Neural progenitor cell (in vitro differentiated cells): ENCODE measurements around the gene SMG6. TPM values are rescaled to one million over a fixed set of nuclear protein-coding genes. Genes with fewer than 3 reads are reported as not detected.
A peak's percentile ranks its signal among the peaks of the same experiment; 100 is the strongest.

Experiments
- DNase-seq: peaks from one replicate; pipeline ENCODE4 v3.0.0-alpha.2; 2016; ENCODE audit warnings: low spot score
- H2AFZ ChIP-seq: fragments of 200-600 bp; sonication (generic); replicated peaks from 2 replicates; pipeline ENCODE4 v1.6.1; 2016; ENCODE audit warnings: antibody characterized with exemption
- H3F3A ChIP-seq: fragments of 200-600 bp; sonication (generic); 2 replicates; pipeline ENCODE4 v1.6.1; 2016; ENCODE audit warnings: antibody characterized with exemption, low read depth
- H3K27ac ChIP-seq: fragments of 200-600 bp; sonication (generic); 2 replicates; pipeline ENCODE4 v1.5.1; 2016; ENCODE audit warnings: mild to moderate bottlenecking
- H3K27me3 ChIP-seq: fragments of 200-600 bp; sonication (generic); 2 replicates; pipeline ENCODE4 v1.6.1; 2016; ENCODE audit warnings: mild to moderate bottlenecking, moderate library complexity
- H3K36me3 ChIP-seq: fragments of 200-600 bp; sonication (generic); 2 replicates; pipeline ENCODE4 v1.5.1; 2016
- H3K4me1 ChIP-seq: fragments of 200-600 bp; sonication (generic); 2 replicates; pipeline ENCODE4 v1.6.1; 2016; ENCODE audit warnings: mixed run types
- H3K4me2 ChIP-seq: fragments of 200-600 bp; sonication (generic); 2 replicates; pipeline ENCODE4 v1.6.1; 2016
- H3K4me3 ChIP-seq: fragments of 200-600 bp; sonication (generic); 2 replicates; pipeline ENCODE4 v1.5.1; 2016
- H3K79me2 ChIP-seq: fragments of 200-600 bp; sonication (generic); 2 replicates; pipeline ENCODE4 v1.6.1; 2016; ENCODE audit warnings: low read depth
- H3K9ac ChIP-seq: fragments of 200-600 bp; sonication (generic); 2 replicates; pipeline ENCODE4 v1.6.1; 2016
- H3K9me3 ChIP-seq: fragments of 200-600 bp; sonication (generic); 2 replicates; pipeline ENCODE4 v1.5.1; 2016; ENCODE audit warnings: low read depth
- H4K20me1 ChIP-seq: fragments of 200-600 bp; sonication (generic); 2 replicates; pipeline ENCODE4 v1.6.1; 2016; ENCODE audit warnings: low read depth
- H3K27ac Mint-ChIP-seq: 3 replicates; pipeline ENCODE4 v1.8.0; 2021; ENCODE audit warnings: mixed read lengths
- H3K27me3 Mint-ChIP-seq: 2 replicates; pipeline ENCODE4 v1.8.0; 2022; ENCODE audit warnings: low read depth, mild to moderate bottlenecking, inconsistent platforms, moderate library complexity, mixed read lengths; ENCODE audit not compliant: insufficient read depth
- H3K36me3 Mint-ChIP-seq: 3 replicates; pipeline ENCODE4 v1.8.0; 2021; ENCODE audit warnings: mixed read lengths
- H3K4me1 Mint-ChIP-seq: 3 replicates; pipeline ENCODE4 v1.8.0; 2021; ENCODE audit warnings: mixed read lengths
- H3K4me3 Mint-ChIP-seq: 3 replicates; pipeline ENCODE4 v1.8.0; 2021; ENCODE audit warnings: mild to moderate bottlenecking, moderate library complexity, mixed read lengths
- H3K9me3 Mint-ChIP-seq: 3 replicates; pipeline ENCODE4 v1.8.0; 2020; ENCODE audit warnings: mixed read lengths
- CTCF ChIP-seq: fragments of 200-600 bp; sonication (generic); IDR thresholded peaks from 2 replicates; pipeline ENCODE4 v1.5.1; 2017; ENCODE audit warnings: antibody characterized with exemption, mild to moderate bottlenecking
- EZH2 ChIP-seq: fragments of 200-600 bp; sonication (generic); IDR thresholded peaks from 2 replicates; pipeline ENCODE4 v1.6.1; 2017; ENCODE audit warnings: antibody characterized with exemption, mild to moderate bottlenecking, moderate library complexity
- EZH2phosphoT487 ChIP-seq: fragments of 200-600 bp; sonication (generic); IDR thresholded peaks from 2 replicates; pipeline ENCODE4 v1.6.1; 2017; ENCODE audit warnings: antibody characterized with exemption
- total RNA-seq: library from RNA; depleted of rRNA; stranded (reverse); fragments of >200 nt; gene quantifications from 2 replicates; pipeline ENCODE4 v1.2.3, GENCODE V29; 2015; ENCODE audit warnings: low replicate concordance

The SMG6 gene
- total RNA-seq, 1 donor from 2014 or later: 19.0 TPM

- no peak overlapping the region for H3K27ac ChIP-seq
- DNase-seq: peak; percentile 92
These were observed 272.8 kb downstream of the SMG6 start for GRCh38 chr17:2030779-2031163.

GRCh38 chr17:2029911-2030778 lies 273.4 kb downstream of the SMG6 start, which contains the start of gene DPH1:
TSS of gene DPH1 (plus strand) at chr17:2030153. CDS start at chr17:2030170, 17 bp downstream.
- peak within 1 kb of the TSS; percentile 84 for H3K27ac Mint-ChIP-seq
- peaks cover 1% of the 10 kb centered on the region for H3K36me3 Mint-ChIP-seq
- H3F3A ChIP-seq: peaks cover 11% of the 10 kb centered on the region
- peaks cover 12% of the 10 kb centered on the region for H3K4me1 ChIP-seq
- peak within 1 kb of the TSS; percentile 12 for H3K9ac ChIP-seq
- no peak within 1 kb of the TSS for H3K27ac ChIP-seq
- H3K4me3 ChIP-seq: peak within 1 kb of the TSS; percentile 88
- peaks cover 4% of the 10 kb centered on the region for H4K20me1 ChIP-seq
- H3K27me3 Mint-ChIP-seq: peaks cover 27% of the 10 kb centered on the region
- H3K9me3 Mint-ChIP-seq: peaks cover 5% of the 10 kb centered on the region
- TF ChIP-seq EZH2phosphoT487 (no peak), EZH2 (peak; percentile 28), CTCF (no peak)
- H3K27me3 ChIP-seq: peaks cover 47% of the 10 kb centered on the region
- H3K4me3 Mint-ChIP-seq: peak within 1 kb of the TSS; percentile 95
- H3K36me3 ChIP-seq: no peaks in the 10 kb centered on the region
- H3K4me1 Mint-ChIP-seq: peaks cover 48% of the 10 kb centered on the region
- H2AFZ ChIP-seq: peak within 1 kb of the TSS; percentile 70
- peak; percentile 96 for DNase-seq
- H3K79me2 ChIP-seq: no peaks in the 10 kb centered on the region
- no peaks in the 10 kb centered on the region for H3K9me3 ChIP-seq
- peak within 1 kb of the TSS; percentile 94 for H3K4me2 ChIP-seq

More at GRCh38 chr17:2030779-2031163, 272.8 kb downstream of the SMG6 start:
- Mint-ChIP-seq H3K27me3 (peaks cover 26% of the 10 kb centered on the region), H3K36me3 (peaks cover 1% of the 10 kb centered on the region), H3K4me1 (peaks cover 50% of the 10 kb centered on the region), H3K4me3 (peak overlapping the region; percentile 95), H3K27ac (peak overlapping the region; percentile 84), H3K9me3 (peaks cover 5% of the 10 kb centered on the region)
- no peaks in the 10 kb centered on the region for H3K9me3 ChIP-seq
- peaks cover 41% of the 10 kb centered on the region for H3K27me3 ChIP-seq
- no peak overlapping the region for H3K9ac ChIP-seq
- TF ChIP-seq EZH2phosphoT487: no peak
- TF ChIP-seq CTCF: peak; percentile 61
- H3K4me1 ChIP-seq: peaks cover 12% of the 10 kb centered on the region
- peaks cover 4% of the 10 kb centered on the region for H4K20me1 ChIP-seq
- no peak overlapping the region for H2AFZ ChIP-seq
- H3F3A ChIP-seq: peaks cover 7% of the 10 kb centered on the region
- no peaks in the 10 kb centered on the region for H3K79me2 ChIP-seq
- H3K36me3 ChIP-seq: no peaks in the 10 kb centered on the region
- peak overlapping the region; percentile 88 for H3K4me3 ChIP-seq
- H3K4me2 ChIP-seq: peak overlapping the region; percentile 94

- Mint-ChIP-seq H3K9me3 (peaks cover 5% of the 10 kb centered on the region), H3K27ac (no peak overlapping the region), H3K4me3 (peak overlapping the region; percentile 69), H3K36me3 (peaks cover 1% of the 10 kb centered on the region), H3K27me3 (peaks cover 29% of the 10 kb centered on the region), H3K4me1 (peaks cover 43% of the 10 kb centered on the region)
- TF ChIP-seq CTCF (no peak), EZH2phosphoT487 (no peak), EZH2 (no peak)
- no peaks in the 10 kb centered on the region for H3K36me3 ChIP-seq
- H4K20me1 ChIP-seq: peaks cover 4% of the 10 kb centered on the region
- no peak overlapping the region for H3K9ac ChIP-seq
- H3K27me3 ChIP-seq: peaks cover 61% of the 10 kb centered on the region
- peak overlapping the region; percentile 8 for H3K4me2 ChIP-seq
- no peak overlapping the region for H2AFZ ChIP-seq
- no peaks in the 10 kb centered on the region for H3K9me3 ChIP-seq
- no peak overlapping the region for H3K4me3 ChIP-seq
- H3K4me1 ChIP-seq: peaks cover 18% of the 10 kb centered on the region
- H3K27ac ChIP-seq: no peak overlapping the region
- DNase-seq: no peak
- no peaks in the 10 kb centered on the region for H3K79me2 ChIP-seq
- peaks cover 23% of the 10 kb centered on the region for H3F3A ChIP-seq
These were observed 274.8 kb downstream of the SMG6 start for GRCh38 chr17:2028737-2029136.
